GM12874 (cell line): ENCODE results near the gene TRPT1.

Experiments
- CTCF ChIP-seq: IDR thresholded peaks from 2 replicates; pipeline ENCODE4 v1.5.1; 2011; ENCODE audit warnings: low read depth, mild to moderate bottlenecking, control low read depth, low read length, moderate library complexity; ENCODE audit not compliant: insufficient read depth

The TRPT1 gene

GRCh38 chr11:64225608-64226506 lies at the start of gene TRPT1, which contains the start of gene NUDT22:
Gene TRPT1, minus strand, starts transcription at chr11:64226186. Its CDS starts 326 bp downstream, at chr11:64225860.
Gene NUDT22, plus strand, starts transcription at chr11:64226274. Its CDS starts 379 bp downstream, at chr11:64226653.
- peak; percentile 35 for TF ChIP-seq CTCF

- TF ChIP-seq CTCF, result no peak
Measured at GRCh38 chr11:64275031-64275800, 49.2 kb upstream of the TRPT1 start.

- TF ChIP-seq CTCF, result 0 out of 2 replicates have a peak, but pooled peaks have one; percentile 0
Measured at GRCh38 chr11:64269540-64270220, 43.7 kb upstream of the TRPT1 start.

- TF ChIP-seq CTCF, result no peak
Measured at GRCh38 chr11:64268893-64269539, 43.0 kb upstream of the TRPT1 start.

- no peak for TF ChIP-seq CTCF
Measured at GRCh38 chr11:64268025-64268892, 42.3 kb upstream of the TRPT1 start.

- no peak for TF ChIP-seq CTCF
Measured at GRCh38 chr11:64267207-64267945, 41.4 kb upstream of the TRPT1 start.
